ENCODE measurements around the gene ACVR2A.

Gene ACVR2A

DNA sequence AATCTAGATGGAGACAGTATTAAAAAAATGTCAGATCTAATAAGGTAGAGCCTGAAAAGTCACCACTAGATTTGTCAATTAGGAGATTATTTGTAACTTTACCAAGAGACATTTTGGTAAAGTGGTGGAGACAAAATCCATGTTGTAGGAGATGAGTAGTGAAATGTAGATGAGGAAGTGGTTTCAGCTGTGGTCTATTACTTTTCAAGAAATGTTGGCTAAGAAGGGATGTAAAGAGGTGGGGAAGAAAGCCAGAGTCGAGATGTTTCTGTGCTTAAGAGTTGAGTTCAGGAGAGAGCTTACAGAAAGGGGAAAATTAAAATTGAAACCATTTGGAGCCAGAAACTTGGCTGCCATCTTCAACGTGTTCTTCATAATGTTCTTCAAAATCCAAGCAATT is 22.2 kb downstream of the ACVR2A start:
- DNase-seq (ENCODE audit: low spot score) = no peak
- H3K4me3 ChIP-seq = no peak overlapping the region
- no peak overlapping the region for H3K27ac ChIP-seq
- TF ChIP-seq, protein P1, sequence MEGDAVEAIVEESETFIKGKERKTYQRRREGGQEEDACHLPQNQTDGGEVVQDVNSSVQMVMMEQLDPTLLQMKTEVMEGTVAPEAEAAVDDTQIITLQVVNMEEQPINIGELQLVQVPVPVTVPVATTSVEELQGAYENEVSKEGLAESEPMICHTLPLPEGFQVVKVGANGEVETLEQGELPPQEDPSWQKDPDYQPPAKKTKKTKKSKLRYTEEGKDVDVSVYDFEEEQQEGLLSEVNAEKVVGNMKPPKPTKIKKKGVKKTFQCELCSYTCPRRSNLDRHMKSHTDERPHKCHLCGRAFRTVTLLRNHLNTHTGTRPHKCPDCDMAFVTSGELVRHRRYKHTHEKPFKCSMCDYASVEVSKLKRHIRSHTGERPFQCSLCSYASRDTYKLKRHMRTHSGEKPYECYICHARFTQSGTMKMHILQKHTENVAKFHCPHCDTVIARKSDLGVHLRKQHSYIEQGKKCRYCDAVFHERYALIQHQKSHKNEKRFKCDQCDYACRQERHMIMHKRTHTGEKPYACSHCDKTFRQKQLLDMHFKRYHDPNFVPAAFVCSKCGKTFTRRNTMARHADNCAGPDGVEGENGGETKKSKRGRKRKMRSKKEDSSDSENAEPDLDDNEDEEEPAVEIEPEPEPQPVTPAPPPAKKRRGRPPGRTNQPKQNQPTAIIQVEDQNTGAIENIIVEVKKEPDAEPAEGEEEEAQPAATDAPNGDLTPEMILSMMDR (IDR thresholded peaks at IDR 0.05) = no peak

DNA sequence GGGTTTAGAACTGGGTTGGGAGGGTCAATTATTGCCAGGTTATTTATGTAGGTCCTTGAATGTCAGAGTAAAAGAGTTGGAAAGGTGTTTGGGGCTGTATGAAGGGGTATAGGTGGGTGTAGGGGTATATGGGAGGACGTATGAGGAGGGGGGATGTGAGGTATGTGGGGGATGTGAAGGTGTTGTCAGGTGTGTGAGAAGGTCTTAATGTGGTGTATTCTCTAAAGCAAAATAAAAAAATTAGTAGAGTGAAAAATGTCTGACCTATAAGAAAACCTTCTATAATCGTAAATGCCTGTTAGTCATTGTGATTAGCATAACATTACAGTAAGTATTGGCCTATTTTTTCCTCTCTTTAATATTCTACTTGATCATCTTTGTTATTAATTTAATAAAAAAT is 25.1 kb downstream of the ACVR2A start:
- TF ChIP-seq, protein P1 (IDR thresholded peaks at IDR 0.05) = no peak
- DNase-seq (ENCODE audit: low spot score) = no peak
- no peak overlapping the region for H3K4me3 ChIP-seq
- no peak overlapping the region for H3K27ac ChIP-seq

DNA sequence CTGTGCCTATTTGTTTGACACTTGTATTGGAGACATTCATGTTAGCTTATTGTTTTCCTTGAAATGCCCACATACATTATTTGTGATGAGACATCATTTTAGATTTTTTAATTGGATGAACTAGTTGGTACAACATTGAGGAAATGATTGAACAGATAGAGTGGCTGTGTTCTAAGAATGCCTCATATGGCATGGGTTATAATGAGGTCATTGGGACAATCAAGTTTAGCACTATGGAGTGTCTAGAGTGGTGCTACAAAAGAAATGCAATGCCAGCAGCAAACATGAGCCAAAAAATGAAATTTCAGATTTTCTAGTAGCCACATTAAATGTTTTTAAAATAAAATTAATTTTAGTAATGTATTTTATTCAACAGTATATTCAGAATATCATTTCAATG is 28.1 kb downstream of the ACVR2A start:
- Histone ChIP-seq H3K27ac (no peak overlapping the region), H3K4me3 (no peak overlapping the region)
- TF ChIP-seq, protein P1 (IDR thresholded peaks at IDR 0.05) = no peak
- no peak for DNase-seq (ENCODE audit: low spot score)

DNA sequence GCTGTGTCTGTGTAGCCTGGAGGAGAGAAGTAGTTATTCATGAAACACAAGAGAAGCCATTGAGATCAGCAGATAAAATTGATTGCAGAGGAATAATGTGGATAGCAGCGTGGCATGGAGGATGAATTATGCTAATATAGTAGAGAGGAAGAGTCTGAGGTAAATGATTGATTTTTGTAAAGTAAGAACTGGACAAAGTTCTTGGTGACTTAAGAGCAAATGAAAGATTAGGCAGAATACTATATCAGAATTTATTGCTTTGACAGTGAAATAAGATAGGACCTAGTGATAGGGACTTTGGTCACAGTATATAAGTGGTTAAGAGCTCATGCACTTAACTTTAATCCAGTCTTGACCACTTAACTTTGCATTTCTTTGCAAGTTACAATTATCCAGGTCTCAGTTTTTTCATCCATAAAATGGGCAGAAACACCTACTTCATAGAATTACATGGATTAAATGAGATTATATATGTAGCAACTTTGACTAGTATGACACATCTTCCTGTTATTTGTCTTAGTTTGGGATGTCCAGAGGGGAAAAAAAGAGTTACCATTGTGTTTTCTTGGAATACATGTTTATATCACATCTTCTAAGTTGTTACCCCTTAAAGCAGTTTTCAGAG is 29.1 kb downstream of the ACVR2A start:
- TF ChIP-seq, protein P1 (IDR thresholded peaks at IDR 0.05) = no peak
- Histone ChIP-seq H3K27ac (no peak overlapping the region), H3K4me3 (no peak overlapping the region)
- DNase-seq (ENCODE audit: low spot score) = no peak

DNA sequence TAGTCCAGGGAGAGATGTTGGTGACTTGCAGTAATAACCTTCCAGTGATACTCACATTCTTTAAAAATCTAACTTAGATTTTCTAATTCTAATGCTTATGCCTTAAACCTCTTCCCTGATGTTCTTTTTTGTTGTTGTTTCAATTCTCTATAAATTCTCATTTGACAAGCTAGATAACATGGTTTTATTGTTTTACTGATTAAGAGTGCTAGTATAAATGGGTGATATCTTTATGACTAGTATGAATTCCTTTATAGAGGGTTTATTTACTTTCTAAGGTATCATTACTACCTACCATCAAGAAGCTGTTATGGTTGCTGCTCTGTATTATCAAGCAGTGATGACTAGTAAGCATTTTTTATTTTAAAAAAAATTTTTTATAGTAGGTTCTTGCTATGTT is 35.0 kb downstream of the ACVR2A start:
- Histone ChIP-seq H3K27ac (no peak overlapping the region), H3K4me3 (no peak overlapping the region)
- TF ChIP-seq, protein P1 (IDR thresholded peaks at IDR 0.05) = no peak
- no peak for DNase-seq (ENCODE audit: low spot score)

DNA sequence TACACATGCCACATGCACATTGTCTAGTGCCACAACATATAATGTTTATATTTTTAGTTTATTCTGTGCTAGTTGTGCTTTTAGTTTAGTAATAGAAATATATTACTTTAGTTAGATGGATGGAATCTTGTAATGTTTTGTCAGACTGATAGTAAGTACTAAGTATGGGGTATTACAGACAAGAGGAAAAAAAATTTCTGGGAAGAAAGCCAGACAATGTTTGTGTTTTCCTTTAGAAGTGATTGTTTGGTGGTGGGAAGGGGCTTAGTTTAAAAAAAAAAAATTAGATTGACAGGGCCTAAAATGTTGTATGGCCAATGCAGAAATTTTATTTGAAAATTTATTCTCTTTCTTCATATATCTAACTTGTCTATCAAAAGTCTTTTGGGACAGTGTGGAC is 37.8 kb downstream of the ACVR2A start:
- DNase-seq (ENCODE audit: low spot score) = no peak
- Histone ChIP-seq H3K27ac (no peak overlapping the region), H3K4me3 (no peak overlapping the region)
- TF ChIP-seq, protein P1 (IDR thresholded peaks at IDR 0.05) = no peak

DNA sequence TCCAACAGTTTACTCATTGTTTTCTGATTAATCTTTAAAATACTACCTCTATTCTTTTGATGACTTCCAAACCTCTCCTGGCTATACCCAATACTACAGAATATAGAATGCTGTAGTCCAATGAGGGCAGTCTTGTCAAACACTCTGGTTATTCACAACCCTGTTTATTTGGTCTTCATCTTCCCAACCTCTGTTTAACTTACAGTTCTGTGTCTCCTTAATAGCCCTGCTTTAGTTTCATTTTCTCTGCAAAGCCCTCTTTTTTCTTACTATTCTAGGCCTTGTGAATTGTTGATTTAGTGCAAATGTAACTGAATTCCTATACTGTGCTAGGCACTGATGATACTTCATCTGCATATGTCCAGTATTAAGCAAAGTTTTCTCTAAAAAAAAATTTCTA is 40.0 kb downstream of the ACVR2A start:
- no peak overlapping the region for H3K27ac ChIP-seq
- H3K4me3 ChIP-seq = no peak overlapping the region
- DNase-seq (ENCODE audit: low spot score) = no peak
- TF ChIP-seq, protein P1 (IDR thresholded peaks at IDR 0.05) = no peak

Data from coronary artery (tissue), 2 donors.